Mesenchymal stem cell (in vitro differentiated cells and primary cell): ENCODE measurements around the gene PROX1.
A peak's percentile ranks its signal among the peaks of the same experiment; 100 is the strongest.

Source experiments
- DNase-seq: peaks from one replicate; pipeline ENCODE4 v3.0.0-alpha.2; 2013
- H2AFZ ChIP-seq: one replicate; pipeline ENCODE4 v1.6.1; 2013; ENCODE audit warnings: low read depth, mild to moderate bottlenecking, control low read depth, inconsistent platforms, low read length, moderate library complexity
- H2AK5ac ChIP-seq: 2 replicates; pipeline ENCODE4 v1.6.1; 2013; ENCODE audit warnings: low read length, moderate library complexity, mild to moderate bottlenecking, inconsistent platforms; ENCODE audit not compliant: severe bottlenecking
- H2BK120ac ChIP-seq: one replicate; pipeline ENCODE4 v1.6.1; 2013; ENCODE audit warnings: low read depth, mild to moderate bottlenecking, inconsistent platforms, low read length, moderate library complexity
- H2BK12ac ChIP-seq, 2 experiments: one replicate each; pipeline ENCODE4 v1.6.1; 2013; ENCODE audit warnings: inconsistent platforms in 2 of 2, low read length in 2 of 2, mild to moderate bottlenecking in 2 of 2, moderate library complexity in 2 of 2, control low read depth in 1 of 2
- H2BK15ac ChIP-seq: one replicate; pipeline ENCODE4 v1.6.1; 2013; ENCODE audit warnings: mild to moderate bottlenecking, low read depth, inconsistent platforms; ENCODE audit not compliant: poor library complexity, severe bottlenecking
- H2BK5ac ChIP-seq: 2 replicates; pipeline ENCODE4 v1.6.1; 2013; ENCODE audit warnings: low read depth, mild to moderate bottlenecking, low read length, control low read depth, inconsistent platforms; ENCODE audit not compliant: poor library complexity, severe bottlenecking
- H3K14ac ChIP-seq, 2 experiments: one replicate each; pipeline ENCODE4 v1.6.1; 2013; ENCODE audit warnings: inconsistent platforms in 2 of 2, low read length in 2 of 2, control low read depth in 1 of 2, mild to moderate bottlenecking in 1 of 2, moderate library complexity in 1 of 2
- H3K18ac ChIP-seq, 2 experiments: one replicate each; pipeline ENCODE4 v1.6.1; 2013; ENCODE audit warnings: inconsistent platforms in 2 of 2, low read length in 2 of 2, control low read depth in 1 of 2, low read depth in 1 of 2, mild to moderate bottlenecking in 1 of 2
- H3K23ac ChIP-seq, 2 experiments: one replicate each; pipeline ENCODE4 v1.6.1; 2013; ENCODE audit warnings: inconsistent platforms in 2 of 2, low read length in 2 of 2, mild to moderate bottlenecking in 2 of 2, moderate library complexity in 2 of 2, control low read depth in 1 of 2
- H3K27ac ChIP-seq: 2 replicates; pipeline ENCODE4 v1.5.1; 2013; ENCODE audit warnings: mild to moderate bottlenecking, moderate library complexity, low read length, control low read depth, inconsistent platforms; ENCODE audit not compliant: poor library complexity, severe bottlenecking
- H3K27me3 ChIP-seq, 2 experiments: 2 replicates each; pipeline versions ENCODE4 v1.6.1 to v1.7.0; 2013; ENCODE audit warnings: low read length in 2 of 2, mild to moderate bottlenecking in 2 of 2, moderate library complexity in 2 of 2, control low read depth in 1 of 2, inconsistent platforms in 1 of 2; ENCODE audit not compliant: control insufficient read depth in 1 of 2, insufficient read depth in 1 of 2
- H3K36me3 ChIP-seq, 2 experiments: 2 replicates each; pipeline versions ENCODE4 v1.6.1 to v1.7.0; 2013; ENCODE audit warnings: low read length in 2 of 2, control low read depth in 1 of 2, inconsistent platforms in 1 of 2, low read depth in 1 of 2, mild to moderate bottlenecking in 1 of 2; ENCODE audit not compliant: insufficient read depth in 2 of 2, control insufficient read depth in 1 of 2
- H3K4ac ChIP-seq, 2 experiments: one replicate each; pipeline ENCODE4 v1.6.1; 2013; ENCODE audit warnings: inconsistent platforms in 2 of 2, low read length in 2 of 2, mild to moderate bottlenecking in 2 of 2, moderate library complexity in 2 of 2, control low read depth in 1 of 2, low read depth in 1 of 2
- H3K4me1 ChIP-seq: 2 replicates; pipeline ENCODE4 v1.6.1; 2013; ENCODE audit warnings: low read depth, low read length, control low read depth; ENCODE audit not compliant: control insufficient read depth, insufficient read depth
- H3K4me2 ChIP-seq: 2 replicates; pipeline ENCODE4 v1.6.1; 2013; ENCODE audit warnings: low read length, mild to moderate bottlenecking, inconsistent platforms; ENCODE audit not compliant: poor library complexity, severe bottlenecking
- H3K4me3 ChIP-seq, 2 experiments: 2 replicates each; pipeline versions ENCODE4 v1.5.1 to v1.7.0; 2013; ENCODE audit warnings: low read length in 2 of 2, mild to moderate bottlenecking in 2 of 2, control low read depth in 1 of 2, low read depth in 1 of 2; ENCODE audit not compliant: insufficient read depth in 1 of 2
- H3K79me1 ChIP-seq: replicated peaks from 2 replicates; pipeline ENCODE4 v1.6.1; 2013; ENCODE audit warnings: mild to moderate bottlenecking, control low read depth, low read length, inconsistent platforms; ENCODE audit not compliant: poor library complexity, severe bottlenecking
- H3K9ac ChIP-seq: 2 replicates; pipeline ENCODE4 v1.7.0; 2013; ENCODE audit warnings: mild to moderate bottlenecking, low read length, moderate library complexity
- H3K9me3 ChIP-seq: 2 replicates; pipeline ENCODE4 v1.7.0; 2013; ENCODE audit warnings: mild to moderate bottlenecking, low read length; ENCODE audit not compliant: control insufficient read depth
- H4K8ac ChIP-seq: one replicate; pipeline ENCODE4 v1.6.1; 2013; ENCODE audit warnings: inconsistent platforms, mild to moderate bottlenecking, low read length, moderate library complexity
- H4K91ac ChIP-seq: one replicate; pipeline ENCODE4 v1.6.1; 2013; ENCODE audit warnings: mild to moderate bottlenecking, low read length, inconsistent platforms
- WGBS: methylation state at CpG from one replicate; pipeline ENCODE4 v1.1.7; 2013; ENCODE audit warnings: mixed read lengths; 5-methylcytosine and 5-hydroxymethylcytosine counted together

Gene PROX1

GRCh38 chr1:213989002-213989855 lies 1.5 kb downstream of the PROX1 start:
- WGBS = under 1% methylated on average over 37 of the region's 39 CpGs

DNA sequence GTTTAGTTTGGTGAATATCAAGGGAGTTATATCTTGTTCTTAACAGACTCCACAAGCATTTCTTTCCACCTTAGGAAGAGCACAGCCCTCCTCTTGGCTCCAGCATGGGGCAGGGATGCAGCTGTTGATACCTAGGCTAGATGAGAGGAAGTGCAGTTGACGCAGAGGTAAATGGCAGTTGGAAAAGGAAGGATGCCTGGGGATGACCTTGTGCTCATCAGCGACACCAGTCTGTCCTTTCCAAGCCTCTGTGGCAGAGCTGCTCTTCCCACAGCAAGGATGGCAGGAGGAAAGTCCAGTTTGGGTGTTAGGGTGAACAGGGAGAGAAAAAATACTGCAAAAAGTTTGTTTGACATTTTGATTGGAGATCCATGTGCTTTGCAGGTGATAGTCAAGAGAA lies 6.2 kb downstream of the PROX1 start:
- Histone ChIP-seq H3K4me3 (no peak overlapping the region), H4K91ac (no peak overlapping the region), H3K4me1 (peaks cover 7% of the 10 kb centered on the region), H3K79me1 (no peaks in the 10 kb centered on the region), H3K18ac (no peak overlapping the region), H3K9me3 (no peaks in the 10 kb centered on the region), H2AFZ (no peak overlapping the region), H4K8ac (no peak overlapping the region), H3K4ac (no peak overlapping the region), H2BK120ac (no peak overlapping the region), H3K14ac (no peak overlapping the region), H2BK15ac (no peak overlapping the region), H3K27me3 (peaks cover 29 to 30% of the 10 kb centered on the region in 2 experiments), H3K27ac (no peak overlapping the region), H3K4me2 (no peak overlapping the region), H2AK5ac (no peak overlapping the region), H3K23ac (no peak overlapping the region), H3K36me3 (no peaks in the 10 kb centered on the region), H2BK5ac (no peak overlapping the region), H2BK12ac (no peak overlapping the region), H3K9ac (no peak overlapping the region)
- no peak for DNase-seq
- WGBS = 62% methylated on average over 2 of the region's 2 CpGs

More at GRCh38 chr1:213989002-213989855, 1.5 kb downstream of the PROX1 start:
- peaks cover 14% of the 10 kb centered on the region for H3K4me1 ChIP-seq
- no peak overlapping the region for H2AFZ ChIP-seq
- no peaks in the 10 kb centered on the region for H3K79me1 ChIP-seq
- H3K27ac ChIP-seq = no peak overlapping the region
- no peak overlapping the region for H4K8ac ChIP-seq
- H3K4me2 ChIP-seq = peak overlapping the region; percentile 92
- no peak overlapping the region for H2BK5ac ChIP-seq
- H3K23ac ChIP-seq = peak overlapping the region in 1 of 2 experiments; percentile 42
- peak overlapping the region; percentile 42 to 85 for H3K4me3 ChIP-seq
- no peak overlapping the region for H2BK12ac ChIP-seq
- H2AK5ac ChIP-seq = no peak overlapping the region
- no peak for DNase-seq
- H3K9me3 ChIP-seq = peaks cover 3% of the 10 kb centered on the region
- H2BK120ac ChIP-seq = no peak overlapping the region
- peak overlapping the region; percentile 85 for H3K9ac ChIP-seq
- no peak overlapping the region for H2BK15ac ChIP-seq
- H3K4ac ChIP-seq = no peak overlapping the region
- H3K27me3 ChIP-seq = peaks cover 55 to 60% of the 10 kb centered on the region in 2 experiments
- no peak overlapping the region for H3K18ac ChIP-seq
- no peak overlapping the region for H4K91ac ChIP-seq
- no peak overlapping the region for H3K14ac ChIP-seq
- no peaks in the 10 kb centered on the region for H3K36me3 ChIP-seq

DNA sequence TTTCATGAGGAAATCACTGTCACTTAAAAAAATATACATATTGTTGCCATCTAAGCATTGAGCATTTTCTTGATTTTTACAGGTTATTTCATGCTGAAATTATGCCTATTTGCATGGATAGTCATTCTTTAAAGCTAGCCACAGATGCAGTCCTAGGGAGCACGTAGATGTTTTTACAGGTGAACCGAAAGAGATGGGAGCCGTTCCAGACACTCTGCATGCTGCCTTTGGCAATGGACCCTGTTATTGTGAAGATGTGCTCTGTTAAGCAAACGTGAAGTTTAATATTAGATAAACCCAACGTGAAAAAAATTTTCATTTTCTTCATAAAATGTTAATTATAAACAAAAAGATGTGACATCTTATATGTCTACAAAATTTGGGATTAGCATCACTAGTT lies 7.1 kb downstream of the PROX1 start:
- no peak for DNase-seq
- Histone ChIP-seq H2AFZ (no peak overlapping the region), H3K27me3 (peaks cover 20 to 21% of the 10 kb centered on the region in 2 experiments), H3K79me1 (no peaks in the 10 kb centered on the region), H4K8ac (no peak overlapping the region), H3K9ac (no peak overlapping the region), H2BK120ac (no peak overlapping the region), H2AK5ac (no peak overlapping the region), H3K27ac (no peak overlapping the region), H3K4me3 (no peak overlapping the region), H2BK12ac (no peak overlapping the region), H2BK15ac (no peak overlapping the region), H3K14ac (no peak overlapping the region), H3K4me1 (no peaks in the 10 kb centered on the region), H2BK5ac (no peak overlapping the region), H3K36me3 (no peaks in the 10 kb centered on the region), H4K91ac (no peak overlapping the region), H3K18ac (no peak overlapping the region), H3K4me2 (no peak overlapping the region), H3K9me3 (no peaks in the 10 kb centered on the region), H3K23ac (no peak overlapping the region), H3K4ac (no peak overlapping the region)
- WGBS = 95% methylated on average over 3 of the region's 5 CpGs

DNA sequence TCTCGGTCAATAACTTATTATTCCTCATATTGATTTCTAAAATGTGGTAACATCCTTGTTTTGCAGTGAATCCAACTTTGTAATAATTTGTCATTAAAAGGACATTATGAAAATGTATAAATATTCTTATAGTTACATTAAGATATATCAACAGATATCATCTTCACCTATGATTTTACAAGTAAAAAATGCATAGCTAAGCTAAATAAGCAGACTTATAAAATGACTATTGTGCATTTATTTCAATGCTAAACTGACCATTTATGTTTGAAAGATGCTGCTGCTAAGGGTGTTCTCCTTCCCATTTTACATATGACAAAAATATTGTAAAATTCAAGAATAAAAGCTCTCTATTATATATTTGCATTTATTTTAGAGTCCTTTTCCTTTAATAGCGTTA lies 7.8 kb downstream of the PROX1 start:
- Histone ChIP-seq H2AK5ac (no peak overlapping the region), H3K14ac (no peak overlapping the region), H3K27me3 (peaks cover 13 to 14% of the 10 kb centered on the region in 2 experiments), H3K9ac (no peak overlapping the region), H3K27ac (no peak overlapping the region), H4K91ac (no peak overlapping the region), H3K4me2 (no peak overlapping the region), H2BK15ac (no peak overlapping the region), H3K79me1 (no peaks in the 10 kb centered on the region), H2BK12ac (no peak overlapping the region), H2AFZ (no peak overlapping the region), H2BK5ac (no peak overlapping the region), H3K9me3 (no peaks in the 10 kb centered on the region), H3K18ac (no peak overlapping the region), H2BK120ac (no peak overlapping the region), H3K4me3 (no peak overlapping the region), H3K4ac (no peak overlapping the region), H3K36me3 (no peaks in the 10 kb centered on the region), H3K23ac (no peak overlapping the region), H3K4me1 (no peaks in the 10 kb centered on the region), H4K8ac (no peak overlapping the region)
- WGBS = no CpG with 5 or more reads among the region's 2 CpGs
- no peak for DNase-seq
